Measurements from ENCODE around the gene UBE2O. TPM values are rescaled to one million over a fixed set of nuclear protein-coding genes. Genes with fewer than 3 reads are reported as not detected.

UBE2O gene
- total and polyA plus RNA-seq, 10 donors, result 7.2 to 55.9 (median 30.4) TPM

DNA sequence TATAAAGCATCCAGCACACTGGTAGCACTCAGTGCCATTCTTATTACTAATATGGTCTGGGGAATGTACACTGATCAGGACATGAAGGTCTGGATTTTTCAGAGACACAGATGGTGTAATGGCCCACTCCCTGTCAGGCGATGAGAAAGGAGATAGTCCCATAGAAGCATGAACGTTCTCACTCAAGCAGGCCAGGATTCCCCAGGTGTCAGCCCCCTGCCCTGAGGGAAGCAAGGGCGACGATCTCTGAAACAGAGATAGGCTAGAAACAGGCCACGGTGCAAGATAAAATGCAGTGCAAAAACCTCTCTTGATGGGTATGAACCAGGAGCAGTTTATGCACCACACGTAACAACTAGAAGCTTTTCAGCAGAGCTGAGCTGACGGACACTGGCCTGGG lies 109.8 kb downstream of the UBE2O start:
- TF ChIP-seq, protein P1, sequence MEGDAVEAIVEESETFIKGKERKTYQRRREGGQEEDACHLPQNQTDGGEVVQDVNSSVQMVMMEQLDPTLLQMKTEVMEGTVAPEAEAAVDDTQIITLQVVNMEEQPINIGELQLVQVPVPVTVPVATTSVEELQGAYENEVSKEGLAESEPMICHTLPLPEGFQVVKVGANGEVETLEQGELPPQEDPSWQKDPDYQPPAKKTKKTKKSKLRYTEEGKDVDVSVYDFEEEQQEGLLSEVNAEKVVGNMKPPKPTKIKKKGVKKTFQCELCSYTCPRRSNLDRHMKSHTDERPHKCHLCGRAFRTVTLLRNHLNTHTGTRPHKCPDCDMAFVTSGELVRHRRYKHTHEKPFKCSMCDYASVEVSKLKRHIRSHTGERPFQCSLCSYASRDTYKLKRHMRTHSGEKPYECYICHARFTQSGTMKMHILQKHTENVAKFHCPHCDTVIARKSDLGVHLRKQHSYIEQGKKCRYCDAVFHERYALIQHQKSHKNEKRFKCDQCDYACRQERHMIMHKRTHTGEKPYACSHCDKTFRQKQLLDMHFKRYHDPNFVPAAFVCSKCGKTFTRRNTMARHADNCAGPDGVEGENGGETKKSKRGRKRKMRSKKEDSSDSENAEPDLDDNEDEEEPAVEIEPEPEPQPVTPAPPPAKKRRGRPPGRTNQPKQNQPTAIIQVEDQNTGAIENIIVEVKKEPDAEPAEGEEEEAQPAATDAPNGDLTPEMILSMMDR (IDR thresholded peaks at IDR 0.05 in 8 of 11, conservative IDR thresholded peaks at IDR 0.05 in 3 of 11), result no peak
- TF ChIP-seq POLR2AphosphoS5 (IDR thresholded peaks at IDR 0.05) (no peak), POLR2A (IDR thresholded peaks at IDR 0.05) (no peak)
- H3K36me3 ChIP-seq, result peaks cover 0 to 85% (median 48%) of the 10 kb centered on the region in 6 donors
- no peak overlapping the region for H3K27ac ChIP-seq
- no peak overlapping the region for H3K4me3 ChIP-seq
- intact Hi-C loops (cut with DNase I; ENCODE audit: low total_unique reads), result no loop called here
- DNase-seq, result peak; percentile 22
- H3K27me3 ChIP-seq (replicated peaks in 1 of 7), result no peaks in the 10 kb centered on the region
- no peaks in the 10 kb centered on the region for H3K9me3 ChIP-seq
- no peaks in the 10 kb centered on the region for H3K4me1 ChIP-seq
- WGBS, 5 donors, result 96 to 99% (median 96%) methylated on average over 7 of the region's 7 CpGs

DNA sequence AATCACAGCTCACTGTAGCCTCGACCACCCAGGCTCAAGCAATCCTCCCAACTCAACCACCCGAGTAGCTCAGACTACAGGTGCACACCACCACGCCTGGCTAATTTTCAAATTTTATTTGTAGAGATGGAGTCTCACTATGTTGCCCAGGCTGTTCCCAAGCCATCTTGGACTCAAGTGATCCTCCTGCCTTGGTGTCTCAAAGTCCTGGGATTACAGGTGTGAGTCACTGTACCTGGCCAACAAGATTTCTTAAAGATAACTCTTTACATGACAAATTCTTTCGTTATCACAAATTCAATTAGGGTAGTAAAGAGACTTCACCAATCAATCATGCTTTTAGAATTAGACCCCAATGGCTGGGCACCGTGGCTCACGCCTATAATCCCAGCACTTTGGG lies 111.7 kb downstream of the UBE2O start:
- Histone ChIP-seq H3K27me3 (replicated peaks in 1 of 7) (no peaks in the 10 kb centered on the region), H3K4me1 (no peaks in the 10 kb centered on the region), H3K9me3 (no peaks in the 10 kb centered on the region), H3K4me3 (no peak overlapping the region), H3K27ac (no peak overlapping the region), H3K36me3 (peaks cover 0 to 67% (median 36%) of the 10 kb centered on the region in 6 donors)
- WGBS, 5 donors, result 92 to 99% (median 95%) methylated on average over 6 of the region's 6 CpGs
- no peak for DNase-seq
- intact Hi-C loops (cut with DNase I; ENCODE audit: low total_unique reads), result no loop called here
- TF ChIP-seq POLR2A (IDR thresholded peaks at IDR 0.05) (no peak), POLR2AphosphoS5 (IDR thresholded peaks at IDR 0.05) (no peak)
- TF ChIP-seq, protein P1 (IDR thresholded peaks at IDR 0.05 in 8 of 11, conservative IDR thresholded peaks at IDR 0.05 in 3 of 11), result no peak

Other genes with a start within 250 kb of the UBE2O start
- gene RNF157, start 212.7 kb downstream of the UBE2O start, total RNA-seq, result 10 to 100 TPM in 3 of 7 donors, 1 to 10 TPM in 4; 6.8 to 13.0 (median 8.6) TPM
- 1 to 10 TPM in 2 of 3 donors, under 1 TPM in 1; 0.89 to 2.0 (median 1.1) TPM for gene RNF157, start 212.7 kb downstream of the UBE2O start, polyA plus RNA-seq
- gene UBALD2, start 187.8 kb downstream of the UBE2O start, total RNA-seq, result 10 to 100 TPM; 28.9 to 91.3 (median 63.8) TPM
- gene UBALD2, start 187.8 kb downstream of the UBE2O start, polyA plus RNA-seq, result 10 to 100 TPM; 42.5 to 54.7 (median 43.8) TPM
- 1 to 10 TPM; 1.3 to 3.1 (median 2.7) TPM for gene QRICH2, start 144.9 kb downstream of the UBE2O start, total RNA-seq
- 1 to 10 TPM; 2.4 to 2.7 (median 2.5) TPM for gene QRICH2, start 144.9 kb downstream of the UBE2O start, polyA plus RNA-seq
- gene PRPSAP1, start 99.2 kb downstream of the UBE2O start, total RNA-seq, result 10 to 100 TPM; 32.5 to 54.1 (median 38.3) TPM
- gene PRPSAP1, start 99.2 kb downstream of the UBE2O start, polyA plus RNA-seq, result 10 to 100 TPM; 17.5 to 25.9 (median 17.5) TPM
- gene SPHK1, start 68.5 kb downstream of the UBE2O start, total RNA-seq, result 1 to 10 TPM; 3.7 to 7.2 (median 5.7) TPM
- gene SPHK1, start 68.5 kb downstream of the UBE2O start, polyA plus RNA-seq, result 10 to 100 TPM in 1 of 3 donors, 1 to 10 TPM in 2; 8.1 to 11.4 (median 9.6) TPM
- gene AANAT, start 14.5 kb upstream of the UBE2O start, total RNA-seq, result not detected
- under 1 TPM in 2 of 3 donors, not detected in 1; 0.19 to 0.22 TPM for gene AANAT, start 14.5 kb upstream of the UBE2O start, polyA plus RNA-seq
- 100 to 1,000 TPM in 4 of 7 donors, 10 to 100 TPM in 3; 95.1 to 147 (median 114) TPM for gene RHBDF2, start 48.3 kb upstream of the UBE2O start, total RNA-seq
- 10 to 100 TPM; 31.4 to 72.7 (median 53.3) TPM for gene RHBDF2, start 48.3 kb upstream of the UBE2O start, polyA plus RNA-seq
- gene CYGB, start 84.6 kb upstream of the UBE2O start, total RNA-seq, result 10 to 100 TPM in 3 of 7 donors, 1 to 10 TPM in 4; 5.0 to 21.0 (median 9.9) TPM
- gene CYGB, start 84.6 kb upstream of the UBE2O start, polyA plus RNA-seq, result 1 to 10 TPM; 3.5 to 5.8 (median 5.5) TPM
- gene PRCD, start 86.9 kb upstream of the UBE2O start, total RNA-seq, result 10 to 100 TPM in 2 of 7 donors, 1 to 10 TPM in 5; 3.5 to 18.8 (median 9.2) TPM
- gene PRCD, start 86.9 kb upstream of the UBE2O start, polyA plus RNA-seq, result 10 to 100 TPM; 28.9 to 54.1 (median 29.6) TPM
- gene ST6GALNAC2, start 132.7 kb upstream of the UBE2O start, total RNA-seq, result 10 to 100 TPM in 3 of 7 donors, 1 to 10 TPM in 4; 8.1 to 15.7 (median 9.8) TPM
- gene ST6GALNAC2, start 132.7 kb upstream of the UBE2O start, polyA plus RNA-seq, result 1 to 10 TPM; 1.1 to 4.8 (median 1.3) TPM
- 10 to 100 TPM in 6 of 7 donors, 1 to 10 TPM in 1; 6.1 to 25.3 (median 13.5) TPM for gene ST6GALNAC1, start 190.6 kb upstream of the UBE2O start, total RNA-seq
- 10 to 100 TPM in 1 of 3 donors, 1 to 10 TPM in 2; 2.3 to 13.2 (median 4.8) TPM for gene ST6GALNAC1, start 190.6 kb upstream of the UBE2O start, polyA plus RNA-seq

All from spleen (tissue), 11 donors.